ENCODE measurements around the gene RAP1GAP.
"Not testable (repeated sequence)": the region's sequence is repeated elsewhere in the genome, so short reads cannot be mapped to it uniquely, and the experiment has no call there.

DNA sequence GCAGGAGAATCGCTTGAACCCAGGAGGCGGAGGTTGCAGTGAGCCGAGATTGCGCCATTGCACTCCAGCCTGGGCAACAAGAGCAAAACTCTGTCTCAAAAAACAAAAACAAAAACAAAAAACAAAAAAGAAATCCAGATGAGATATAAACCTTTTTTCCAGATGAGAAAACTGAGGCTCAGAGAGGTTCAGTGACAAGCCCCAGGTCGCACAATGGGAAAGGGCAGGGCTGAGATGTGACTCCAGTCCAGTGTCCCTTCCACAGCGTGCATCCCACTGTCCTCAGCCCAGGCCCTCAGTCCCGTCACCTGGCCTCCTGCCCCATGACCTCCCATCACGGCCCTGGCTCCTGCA is 37.6 kb downstream of the RAP1GAP start:
- TF ChIP-seq MXI1 (IDR thresholded peaks at IDR 0.05; ENCODE audit: borderline replicate concordance, low read depth, low read length); SP4 (CRISPR knock-in tag; IDR thresholded peaks at IDR 0.05); NFKBIZ (CRISPR knock-in tag; IDR thresholded peaks at IDR 0.05); ZNF317 (CRISPR knock-in tag; IDR thresholded peaks at IDR 0.05); ZNF839 (CRISPR knock-in tag; IDR thresholded peaks at IDR 0.05; ENCODE audit: borderline replicate concordance); MBNL3 (CRISPR knock-in tag; conservative IDR thresholded peaks at IDR 0.05); GABPA (IDR thresholded peaks at IDR 0.05; ENCODE audit: low read depth, low read length); GABPA (CRISPR knock-in tag; IDR thresholded peaks at IDR 0.05; ENCODE audit: low read depth); MXD4 (CRISPR knock-in tag; IDR thresholded peaks at IDR 0.05); ZNF703 (CRISPR knock-in tag; IDR thresholded peaks at IDR 0.05; ENCODE audit: borderline replicate concordance); FOSL1 (CRISPR knock-in tag; IDR thresholded peaks at IDR 0.05; ENCODE audit: borderline replicate concordance): not testable (repeated sequence)
- TF ChIP-seq, protein P1, sequence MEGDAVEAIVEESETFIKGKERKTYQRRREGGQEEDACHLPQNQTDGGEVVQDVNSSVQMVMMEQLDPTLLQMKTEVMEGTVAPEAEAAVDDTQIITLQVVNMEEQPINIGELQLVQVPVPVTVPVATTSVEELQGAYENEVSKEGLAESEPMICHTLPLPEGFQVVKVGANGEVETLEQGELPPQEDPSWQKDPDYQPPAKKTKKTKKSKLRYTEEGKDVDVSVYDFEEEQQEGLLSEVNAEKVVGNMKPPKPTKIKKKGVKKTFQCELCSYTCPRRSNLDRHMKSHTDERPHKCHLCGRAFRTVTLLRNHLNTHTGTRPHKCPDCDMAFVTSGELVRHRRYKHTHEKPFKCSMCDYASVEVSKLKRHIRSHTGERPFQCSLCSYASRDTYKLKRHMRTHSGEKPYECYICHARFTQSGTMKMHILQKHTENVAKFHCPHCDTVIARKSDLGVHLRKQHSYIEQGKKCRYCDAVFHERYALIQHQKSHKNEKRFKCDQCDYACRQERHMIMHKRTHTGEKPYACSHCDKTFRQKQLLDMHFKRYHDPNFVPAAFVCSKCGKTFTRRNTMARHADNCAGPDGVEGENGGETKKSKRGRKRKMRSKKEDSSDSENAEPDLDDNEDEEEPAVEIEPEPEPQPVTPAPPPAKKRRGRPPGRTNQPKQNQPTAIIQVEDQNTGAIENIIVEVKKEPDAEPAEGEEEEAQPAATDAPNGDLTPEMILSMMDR (CRISPR knock-in tag; IDR thresholded peaks at IDR 0.05) = not testable (repeated sequence)

Measured in HepG2 (cell line).